ENCODE measurements around the gene FHIP1B. TPM values are rescaled to one million over a fixed set of nuclear protein-coding genes. Genes with fewer than 3 reads are reported as not detected.
"Not testable (repeated sequence)": the region's sequence is repeated elsewhere in the genome, so short reads cannot be mapped to it uniquely, and the experiment has no call there.

Gene FHIP1B
- 10 to 100 TPM; 27.6 to 33.8 TPM for total RNA-seq
- total RNA-seq, result 31.5 to 38.1 reads per million in 2 donors

GRCh38 chr11:6234387-6235107 is at the start of gene FHIP1B:
Gene FHIP1B (minus strand): TSS chr11:6234636. CDS start chr11:6224516, 10,120 bp downstream.
- Mint-ChIP-seq H3K27ac (no peak within 1 kb of the TSS), H3K36me3 (ENCODE audit: low read depth) (peaks cover 2% of the 10 kb centered on the region), H3K4me3 (peak within 1 kb of the TSS; percentile 98), H3K4me1 (peaks cover 40% of the 10 kb centered on the region), H3K27me3 (no peaks in the 10 kb centered on the region)
- ATAC-seq, result peak; percentile 92
- H3K9me3 ChIP-seq (ENCODE audit: control insufficient read depth, low read length, poor library complexity, severe bottlenecking), result no peaks in the 10 kb centered on the region
- peak; percentile 96 to 99 (median 99) for DNase-seq

- DNase-seq (no peak), ATAC-seq (no peak)
- Mint-ChIP-seq H3K27me3 (peaks cover 66% of the 10 kb centered on the region), H3K4me3 (no peak overlapping the region), H3K27ac (no peak overlapping the region), H3K4me1 (peaks cover under 1% of the 10 kb centered on the region), H3K36me3 (ENCODE audit: low read depth) (no peaks in the 10 kb centered on the region)
- no peaks in the 10 kb centered on the region for H3K9me3 ChIP-seq (ENCODE audit: control insufficient read depth, low read length, poor library complexity, severe bottlenecking)
Measured at GRCh38 chr11:6283453-6284023, 49.1 kb upstream of the FHIP1B start.

GRCh38 chr11:6280809-6281208 is 46.4 kb upstream of the FHIP1B start:
- not testable (repeated sequence) for ATAC-seq; H3K4me1 Mint-ChIP-seq; DNase-seq; H3K36me3 Mint-ChIP-seq (ENCODE audit: low read depth); H3K4me3 Mint-ChIP-seq; H3K9me3 ChIP-seq (ENCODE audit: control insufficient read depth, low read length, poor library complexity, severe bottlenecking); H3K27ac Mint-ChIP-seq
- peaks cover 74% of the 10 kb centered on the region for H3K27me3 Mint-ChIP-seq

GRCh38 chr11:6273188-6273587 is 38.8 kb upstream of the FHIP1B start:
- H3K4me3 Mint-ChIP-seq, result no peak overlapping the region
- ATAC-seq (no peak), DNase-seq (no peak)
- H3K27ac Mint-ChIP-seq, result no peak overlapping the region
- H3K36me3 Mint-ChIP-seq (ENCODE audit: low read depth), result peaks cover 4% of the 10 kb centered on the region
- no peaks in the 10 kb centered on the region for H3K4me1 Mint-ChIP-seq
- H3K9me3 ChIP-seq (ENCODE audit: control insufficient read depth, low read length, poor library complexity, severe bottlenecking), result no peaks in the 10 kb centered on the region
- peaks cover 72% of the 10 kb centered on the region for H3K27me3 Mint-ChIP-seq

- Mint-ChIP-seq H3K36me3 (ENCODE audit: low read depth) (peaks cover 4% of the 10 kb centered on the region), H3K27me3 (peaks cover 58% of the 10 kb centered on the region), H3K4me3 (no peak overlapping the region), H3K4me1 (no peaks in the 10 kb centered on the region), H3K27ac (no peak overlapping the region)
- no peak for DNase-seq
- no peak for ATAC-seq
- no peaks in the 10 kb centered on the region for H3K9me3 ChIP-seq (ENCODE audit: control insufficient read depth, low read length, poor library complexity, severe bottlenecking)
Measured at GRCh38 chr11:6271598-6271997, 37.2 kb upstream of the FHIP1B start.

- H3K27ac Mint-ChIP-seq, result no peak overlapping the region
- ATAC-seq (no peak), DNase-seq (no peak)
- H3K4me1 Mint-ChIP-seq, result no peaks in the 10 kb centered on the region
- no peaks in the 10 kb centered on the region for H3K9me3 ChIP-seq (ENCODE audit: control insufficient read depth, low read length, poor library complexity, severe bottlenecking)
- peaks cover 2% of the 10 kb centered on the region for H3K36me3 Mint-ChIP-seq (ENCODE audit: low read depth)
- no peak overlapping the region for H3K4me3 Mint-ChIP-seq
- peaks cover 55% of the 10 kb centered on the region for H3K27me3 Mint-ChIP-seq
Measured at GRCh38 chr11:6270584-6271246, 36.3 kb upstream of the FHIP1B start.

GRCh38 chr11:6269994-6270393 is 35.6 kb upstream of the FHIP1B start:
- H3K27me3 Mint-ChIP-seq, result peaks cover 48% of the 10 kb centered on the region
- H3K9me3 ChIP-seq (ENCODE audit: control insufficient read depth, low read length, poor library complexity, severe bottlenecking), result no peaks in the 10 kb centered on the region
- DNase-seq (no peak), ATAC-seq (no peak)
- no peak overlapping the region for H3K27ac Mint-ChIP-seq
- no peak overlapping the region for H3K4me3 Mint-ChIP-seq
- no peaks in the 10 kb centered on the region for H3K36me3 Mint-ChIP-seq (ENCODE audit: low read depth)
- H3K4me1 Mint-ChIP-seq, result no peaks in the 10 kb centered on the region

GRCh38 chr11:6268820-6269219 is 34.4 kb upstream of the FHIP1B start:
- no peak for DNase-seq
- no peak for ATAC-seq
- no peaks in the 10 kb centered on the region for H3K4me1 Mint-ChIP-seq
- no peak overlapping the region for H3K27ac Mint-ChIP-seq
- peaks cover 36% of the 10 kb centered on the region for H3K27me3 Mint-ChIP-seq
- no peaks in the 10 kb centered on the region for H3K36me3 Mint-ChIP-seq (ENCODE audit: low read depth)
- H3K4me3 Mint-ChIP-seq, result no peak overlapping the region
- H3K9me3 ChIP-seq (ENCODE audit: control insufficient read depth, low read length, poor library complexity, severe bottlenecking), result no peaks in the 10 kb centered on the region

- Mint-ChIP-seq H3K27ac (no peak overlapping the region), H3K4me3 (no peak overlapping the region), H3K27me3 (peaks cover 3% of the 10 kb centered on the region), H3K36me3 (ENCODE audit: low read depth) (no peaks in the 10 kb centered on the region), H3K4me1 (peaks cover 5% of the 10 kb centered on the region)
- ATAC-seq (no peak), DNase-seq (no peak)
- H3K9me3 ChIP-seq (ENCODE audit: control insufficient read depth, low read length, poor library complexity, severe bottlenecking), result no peaks in the 10 kb centered on the region
Measured at GRCh38 chr11:6263662-6264061, 29.2 kb upstream of the FHIP1B start.

GRCh38 chr11:6260207-6260726 is 25.8 kb upstream of the FHIP1B start:
- H3K27ac Mint-ChIP-seq, result no peak overlapping the region
- no peak overlapping the region for H3K4me3 Mint-ChIP-seq
- H3K36me3 Mint-ChIP-seq (ENCODE audit: low read depth), result no peaks in the 10 kb centered on the region
- peaks cover 9% of the 10 kb centered on the region for H3K4me1 Mint-ChIP-seq
- DNase-seq (no peak), ATAC-seq (no peak)
- H3K27me3 Mint-ChIP-seq, result no peaks in the 10 kb centered on the region
- H3K9me3 ChIP-seq (ENCODE audit: control insufficient read depth, low read length, poor library complexity, severe bottlenecking), result no peaks in the 10 kb centered on the region

GRCh38 chr11:6258571-6259081 is 24.2 kb upstream of the FHIP1B start:
- DNase-seq, result no peak
- Mint-ChIP-seq H3K36me3 (ENCODE audit: low read depth) (no peaks in the 10 kb centered on the region), H3K4me3 (no peak overlapping the region), H3K27ac (peak overlapping the region; percentile 73), H3K27me3 (no peaks in the 10 kb centered on the region), H3K4me1 (peaks cover 9% of the 10 kb centered on the region)
- no peaks in the 10 kb centered on the region for H3K9me3 ChIP-seq (ENCODE audit: control insufficient read depth, low read length, poor library complexity, severe bottlenecking)
- peak; percentile 21 for ATAC-seq

- Mint-ChIP-seq H3K36me3 (ENCODE audit: low read depth) (no peaks in the 10 kb centered on the region), H3K4me1 (peaks cover 9% of the 10 kb centered on the region), H3K27ac (no peak overlapping the region), H3K4me3 (no peak overlapping the region), H3K27me3 (no peaks in the 10 kb centered on the region)
- DNase-seq (no peak), ATAC-seq (no peak)
- H3K9me3 ChIP-seq (ENCODE audit: control insufficient read depth, low read length, poor library complexity, severe bottlenecking), result no peaks in the 10 kb centered on the region
Measured at GRCh38 chr11:6258141-6258540, 23.7 kb upstream of the FHIP1B start.

GRCh38 chr11:6253197-6253596 is 18.8 kb upstream of the FHIP1B start:
- Mint-ChIP-seq H3K36me3 (ENCODE audit: low read depth) (no peaks in the 10 kb centered on the region), H3K4me1 (no peaks in the 10 kb centered on the region), H3K4me3 (no peak overlapping the region), H3K27ac (no peak overlapping the region), H3K27me3 (peaks cover 1% of the 10 kb centered on the region)
- H3K9me3 ChIP-seq (ENCODE audit: control insufficient read depth, low read length, poor library complexity, severe bottlenecking), result no peaks in the 10 kb centered on the region
- ATAC-seq, result no peak
- DNase-seq, result no peak

Data from T-helper 17 cell (primary cell).